IMR-90 (cell line): ENCODE measurements around the gene EGFL7.

Experiments used
- CTCF ChIP-seq: conservative IDR thresholded peaks from 2 replicates; pipeline ENCODE4 v1.5.1; 2012; ENCODE audit warnings: mild to moderate bottlenecking, low read depth, low read length, improper control_type of control experiment
- RFX5 ChIP-seq: IDR thresholded peaks from 2 replicates; pipeline ENCODE4 v1.8.0; 2012; ENCODE audit warnings: low read depth, mild to moderate bottlenecking, low read length, moderate library complexity
- USF2 ChIP-seq: fragments of 150-350 bp; IDR thresholded peaks from 2 replicates; pipeline ENCODE4 v1.6.1; 2017; ENCODE audit warnings: mild to moderate bottlenecking, antibody characterized with exemption, low read length, low read depth

- TF ChIP-seq CTCF (no peak), USF2 (no peak), RFX5 (no peak)
These were observed 6.5 kb upstream of the EGFL7 start for GRCh38 chr9:136656183-136656738.
